HTERT RPE-1 (cell line): ENCODE results near the gene SYT7.

Source experiments
- in situ Hi-C: fragments of 300-500 bp; cut with MboI; formaldehyde crosslinking; loops from 4 replicates; pipeline ENCODE4 v1.14.3; 2020; ENCODE audit warnings: low sequenced_read_pairs

The SYT7 gene

DNA sequence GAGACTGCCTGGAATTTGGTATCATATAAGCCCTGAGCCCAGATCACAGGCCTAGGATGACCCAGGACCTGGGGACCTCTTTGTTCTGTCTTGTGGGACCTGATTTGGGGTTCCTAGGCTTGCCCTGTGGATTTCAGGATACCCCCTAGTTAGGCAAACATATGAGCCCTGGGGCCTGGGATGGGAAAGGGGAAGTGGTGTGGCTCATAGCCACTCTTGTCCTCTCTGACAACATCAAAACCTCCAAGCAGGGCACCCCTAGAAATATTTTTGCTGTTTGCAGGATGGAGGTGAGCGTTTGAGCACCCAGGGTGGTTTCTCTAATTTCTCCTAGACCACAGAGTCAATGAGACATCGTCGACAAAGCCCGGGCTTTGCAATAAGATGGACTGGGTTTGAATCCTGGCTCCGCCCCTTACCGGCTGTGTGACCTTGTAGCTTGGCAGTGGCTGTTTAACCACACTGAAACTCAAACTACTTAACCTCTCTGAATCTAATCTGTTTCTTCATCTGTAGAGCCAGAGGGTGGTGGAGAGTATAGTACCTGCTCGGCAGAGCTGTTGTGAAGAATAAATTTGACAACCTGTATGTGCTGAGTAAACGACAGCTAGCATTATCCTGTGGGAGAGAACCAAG is 77.6 kb downstream of the SYT7 start:
- in situ Hi-C loops = no loop called here

DNA sequence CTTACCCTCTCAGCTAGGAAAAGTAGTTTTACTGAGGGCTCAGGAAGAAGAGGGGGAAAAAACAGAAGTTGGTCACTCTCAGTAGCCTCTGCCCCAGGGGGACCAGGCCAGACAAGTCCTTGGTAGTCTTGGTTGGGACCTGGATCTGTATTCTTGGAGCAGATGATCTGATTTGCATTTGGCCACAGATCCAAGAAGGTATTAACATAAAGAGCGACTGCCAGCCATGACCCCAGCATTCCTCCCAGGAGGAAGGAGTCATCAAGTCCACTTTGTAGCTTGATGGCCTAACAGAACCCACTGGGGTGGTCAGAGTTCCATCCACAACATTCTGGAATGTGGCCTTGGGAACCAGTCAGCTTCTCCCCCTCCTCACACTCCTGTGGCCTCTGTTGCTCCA is 78.4 kb downstream of the SYT7 start:
- in situ Hi-C loops = no loop called here

DNA sequence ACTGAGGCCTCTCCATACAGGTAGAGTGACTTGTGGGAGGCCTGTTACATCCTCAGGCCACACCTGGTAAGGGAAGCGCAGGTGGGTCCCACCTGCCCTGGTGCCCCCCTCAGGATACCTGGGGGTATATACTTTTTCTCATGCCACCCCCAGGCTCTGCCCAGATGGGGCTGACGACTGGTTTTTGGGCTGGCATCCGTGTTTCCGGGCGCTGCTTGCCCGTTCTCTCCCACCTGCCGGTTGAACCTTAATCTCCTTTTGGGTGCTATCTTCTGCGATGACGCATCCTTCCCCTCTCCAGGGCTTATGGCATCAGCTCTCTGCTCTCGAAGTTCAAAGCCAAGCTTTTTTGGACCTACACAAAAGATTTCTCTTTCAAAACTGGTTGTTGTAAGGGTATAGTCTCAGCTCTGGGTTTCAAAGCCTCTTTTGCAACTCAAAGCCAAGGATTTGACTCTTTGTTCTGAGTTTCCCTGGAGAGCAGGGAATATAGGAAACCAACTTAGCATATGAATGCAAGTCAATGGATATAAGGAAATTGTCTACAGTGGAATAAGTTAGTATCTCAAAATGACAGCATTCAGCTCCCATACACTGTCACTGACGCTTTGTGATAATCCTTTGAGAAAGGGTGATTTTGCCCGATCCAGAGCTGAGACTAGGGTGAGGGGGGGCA is 80.9 kb downstream of the SYT7 start:
- in situ Hi-C loops = no loop called here

DNA sequence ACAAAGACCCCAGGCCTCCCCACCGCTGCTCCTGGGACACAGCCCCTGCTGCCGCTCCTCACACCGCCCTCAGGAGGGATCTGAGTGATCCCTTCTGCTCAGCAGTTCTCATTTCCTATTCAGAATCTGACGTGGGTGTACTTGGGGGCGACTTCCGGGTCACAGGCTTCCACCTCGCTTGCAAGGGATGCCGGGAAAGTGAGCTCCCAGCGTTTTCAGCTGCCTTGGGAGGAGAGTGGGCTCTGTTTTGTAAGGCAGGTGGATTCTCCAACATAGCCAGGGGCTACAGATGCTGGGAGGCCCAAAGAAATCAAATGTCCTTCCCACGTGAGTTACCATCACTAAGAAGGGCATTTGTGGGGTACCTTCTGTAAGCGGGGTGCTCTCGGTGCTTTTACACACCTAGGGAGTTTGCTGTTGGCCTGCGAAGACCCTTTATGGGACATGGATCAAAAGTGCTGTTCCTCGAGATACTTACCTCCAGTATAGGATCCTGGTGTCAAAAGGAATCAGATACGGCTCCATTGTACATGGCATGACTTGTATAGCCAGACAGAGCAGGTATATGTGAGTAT is 82.0 kb downstream of the SYT7 start:
- in situ Hi-C loops = no loop called here

DNA sequence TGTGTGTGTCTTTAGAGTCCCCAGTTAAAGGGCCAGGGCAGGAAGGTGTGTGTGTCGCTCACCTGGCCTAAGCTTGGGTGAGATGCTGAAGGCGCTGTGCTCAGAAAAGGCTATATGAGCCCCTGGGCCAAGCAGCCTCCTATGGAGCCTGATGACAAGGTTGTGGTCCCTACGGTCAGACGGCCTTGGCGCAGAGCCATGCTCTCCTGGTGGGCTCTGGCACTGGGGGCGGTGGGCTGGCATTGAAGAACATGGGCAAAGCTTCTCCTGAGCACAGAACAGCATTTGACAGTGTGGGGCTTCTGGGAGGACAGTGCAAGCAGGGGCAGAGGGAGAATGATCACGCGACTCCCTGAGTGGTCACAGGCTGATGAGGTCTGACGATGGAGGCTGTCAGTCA is 83.0 kb downstream of the SYT7 start:
- in situ Hi-C loops = no loop called here

DNA sequence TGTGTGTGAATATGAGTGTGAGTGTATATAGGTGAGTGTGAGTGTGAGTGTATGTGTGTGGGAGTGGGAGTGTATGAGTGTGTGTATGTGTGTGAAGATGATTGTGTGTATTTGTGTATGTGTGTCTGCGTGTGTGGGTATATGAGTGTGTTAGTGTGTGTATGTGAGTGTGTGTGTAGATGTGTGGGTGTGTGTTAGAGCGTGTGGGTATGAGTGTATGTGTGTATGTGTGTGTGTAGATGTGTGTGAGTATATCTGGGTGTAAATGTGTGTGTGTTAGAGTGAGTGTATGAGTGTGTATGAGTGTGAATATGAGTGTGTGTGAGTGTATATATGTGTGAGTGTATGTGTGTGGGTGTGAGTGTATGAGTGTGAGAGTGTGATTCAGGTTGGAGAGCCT is 83.4 kb downstream of the SYT7 start:
- in situ Hi-C loops = no loop called here

DNA sequence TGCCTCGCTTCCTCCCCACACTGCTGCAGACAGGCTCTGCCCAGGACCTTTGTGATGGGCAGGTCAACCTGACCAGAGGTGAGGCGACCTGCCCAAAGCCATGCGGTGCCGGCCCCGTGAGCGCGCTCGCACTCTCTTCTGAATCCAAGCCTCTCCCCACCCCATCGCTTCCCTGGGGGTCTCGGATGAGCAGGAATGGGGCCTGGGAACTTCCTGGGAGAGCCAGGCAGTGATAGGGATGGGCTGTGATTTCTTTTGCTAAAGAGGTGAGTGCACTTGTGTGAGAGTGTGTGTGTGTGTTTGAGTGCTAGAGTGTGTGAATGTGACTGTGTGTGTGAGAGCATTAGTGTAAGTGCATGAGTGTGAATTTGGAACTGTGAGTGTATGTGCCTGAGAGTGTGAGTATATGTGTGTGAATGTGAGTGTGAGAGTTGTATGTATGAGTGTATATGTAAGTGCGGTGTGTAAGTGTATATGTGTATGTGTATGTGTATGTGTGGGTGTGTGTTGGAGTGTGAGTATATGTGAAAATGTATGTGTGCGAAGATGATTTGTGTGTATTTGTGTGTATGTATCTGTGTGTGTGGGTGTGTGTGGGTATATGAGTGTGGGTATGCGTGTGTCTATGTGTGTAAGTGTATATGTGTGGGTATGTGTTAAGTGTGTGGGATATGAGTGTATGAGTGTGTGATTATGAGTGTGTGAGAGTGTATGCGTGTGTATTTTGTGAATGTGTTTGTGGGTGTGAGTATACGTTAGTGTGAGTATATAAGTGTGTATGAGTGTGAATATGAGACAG is 84.1 kb downstream of the SYT7 start:
- in situ Hi-C loops = no loop called here

DNA sequence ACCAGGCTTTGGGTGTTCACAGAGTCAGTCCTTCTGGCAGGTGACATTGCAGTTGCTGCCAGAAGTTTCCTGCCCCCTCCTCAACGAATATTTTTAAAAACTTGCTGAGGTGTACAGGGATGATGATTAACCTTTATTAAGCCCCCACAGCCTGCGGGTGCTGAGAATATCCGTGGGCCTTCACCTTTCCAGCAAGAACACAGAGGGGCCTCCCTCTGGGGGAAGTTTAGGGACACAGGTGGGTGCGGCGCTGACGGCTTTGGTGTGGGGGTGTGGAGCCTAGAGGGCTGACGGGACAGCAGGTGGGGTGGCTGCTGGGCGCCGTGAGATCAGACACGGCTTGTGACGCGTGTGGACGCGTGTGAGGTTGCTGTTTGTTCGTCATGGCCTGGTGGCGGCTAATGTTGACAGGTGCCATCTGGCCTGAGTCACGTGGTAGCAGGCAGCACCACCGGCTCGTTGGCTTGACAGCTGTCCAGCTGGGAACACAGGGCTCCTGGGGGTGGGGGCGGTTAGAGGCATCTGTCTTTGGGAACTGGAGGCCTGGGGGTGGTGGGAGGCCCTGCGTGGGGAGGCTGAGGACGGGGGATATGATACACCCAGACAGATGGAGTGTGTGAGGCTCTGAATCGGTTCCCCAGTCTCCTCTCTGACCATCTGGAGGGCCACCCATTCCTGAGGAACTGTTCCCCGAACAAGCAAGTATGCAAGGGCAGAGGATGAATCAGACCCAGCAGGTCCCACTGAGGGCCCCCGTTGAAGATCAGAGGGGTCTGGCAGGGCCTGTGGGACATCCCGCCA is 84.9 kb downstream of the SYT7 start:
- in situ Hi-C loops = no loop called here

DNA sequence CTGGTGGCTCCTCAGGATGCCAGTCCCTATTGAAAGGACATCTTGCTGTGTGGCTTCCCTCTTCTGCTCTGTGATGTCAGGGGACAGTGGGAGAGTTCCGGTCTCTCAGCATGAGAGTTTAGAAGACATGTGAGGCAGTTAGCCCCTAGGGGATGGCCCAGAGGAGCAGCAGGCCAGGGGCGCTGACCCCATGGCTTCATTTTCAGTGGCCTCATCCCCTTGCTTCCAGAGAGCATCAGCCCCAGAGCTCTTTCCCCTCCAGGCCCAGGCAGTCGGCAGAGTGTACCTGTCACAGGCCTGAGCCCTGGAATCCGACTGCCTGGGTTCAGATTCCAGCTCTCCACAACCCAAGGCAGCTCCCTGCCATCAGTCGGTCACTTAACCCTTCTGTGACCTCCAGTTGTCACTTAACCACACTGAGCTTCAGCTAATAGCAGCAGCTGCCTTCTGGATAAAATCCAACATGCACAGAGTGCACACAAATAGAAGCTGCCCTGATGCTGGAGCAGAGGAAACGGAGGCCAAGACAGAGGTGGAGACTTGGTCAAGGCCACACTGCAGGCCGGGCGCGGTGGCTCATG is 86.4 kb downstream of the SYT7 start:
- in situ Hi-C loops = no loop called here

DNA sequence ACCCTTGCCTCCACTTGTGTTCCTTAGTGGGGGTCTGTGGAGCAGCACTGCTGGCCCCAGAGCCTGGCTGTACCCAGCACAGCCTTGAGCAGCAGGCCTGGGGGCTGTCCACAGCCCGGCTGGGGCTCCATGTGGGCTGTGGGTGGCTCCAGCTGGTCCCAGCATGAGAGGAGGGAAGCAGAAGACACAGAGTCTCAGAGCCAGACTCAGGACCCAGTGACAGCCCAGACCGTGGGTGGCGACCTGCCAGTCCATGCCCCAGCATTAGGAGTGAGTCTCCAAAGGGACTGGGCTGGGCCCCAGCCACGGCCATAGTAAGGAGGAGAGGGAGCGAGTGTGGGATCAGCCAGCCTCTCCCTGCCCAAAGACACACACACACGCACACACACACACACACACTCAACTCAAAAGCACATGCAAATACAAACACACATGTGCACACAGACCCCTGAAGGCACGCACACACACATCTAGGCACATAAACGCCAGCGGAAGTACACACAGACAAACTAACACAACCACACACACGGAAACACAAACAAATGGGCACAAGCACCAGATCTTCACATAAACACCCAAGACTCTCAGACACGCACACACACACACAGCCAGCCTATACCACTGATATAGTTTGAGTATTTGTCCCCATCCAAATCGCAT is 89.0 kb downstream of the SYT7 start:
- in situ Hi-C loops = no loop called here

DNA sequence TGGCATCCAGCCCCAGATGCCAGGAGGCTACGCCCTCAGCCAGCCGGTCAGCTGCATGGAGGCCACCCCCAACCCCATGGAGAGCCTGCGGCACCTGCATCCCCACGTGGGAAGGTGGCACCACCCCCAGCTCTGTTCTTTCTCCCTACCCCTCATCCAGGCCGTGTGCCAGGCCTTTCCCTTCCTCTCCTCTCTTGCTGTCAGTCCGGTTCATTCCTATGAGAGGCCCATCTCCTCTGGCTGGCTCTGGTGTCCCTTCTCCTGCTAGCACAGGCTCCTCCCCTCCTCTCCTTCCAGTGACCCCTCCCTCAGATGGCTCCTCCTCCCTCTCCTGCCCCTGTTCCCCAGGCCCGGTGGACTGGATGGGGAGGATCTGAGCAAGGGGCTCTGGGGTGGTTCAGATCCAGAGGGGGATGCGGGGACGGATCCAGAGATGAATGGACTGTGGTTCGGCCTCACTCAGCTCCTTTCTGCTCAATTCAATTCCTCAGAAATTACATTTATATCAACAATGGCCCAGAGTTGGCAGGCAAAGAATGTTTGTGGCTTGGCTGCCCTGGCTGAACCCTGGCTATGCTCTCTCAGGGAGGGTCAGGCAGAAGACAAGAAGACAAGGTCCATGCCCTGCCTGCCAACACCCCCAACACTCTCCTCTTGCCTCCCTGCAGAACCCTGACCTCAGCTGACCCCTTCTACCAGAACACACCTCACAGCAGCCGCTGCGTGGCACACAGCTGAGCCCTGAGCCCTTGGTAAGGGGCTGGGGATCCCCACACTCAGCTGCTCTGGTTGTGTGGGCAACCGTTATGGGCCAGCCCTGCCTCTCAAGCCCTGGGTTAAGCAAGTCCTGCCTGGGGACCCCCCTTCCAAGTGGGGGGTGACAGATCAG is 90.8 kb downstream of the SYT7 start:
- in situ Hi-C loops = no loop called here

DNA sequence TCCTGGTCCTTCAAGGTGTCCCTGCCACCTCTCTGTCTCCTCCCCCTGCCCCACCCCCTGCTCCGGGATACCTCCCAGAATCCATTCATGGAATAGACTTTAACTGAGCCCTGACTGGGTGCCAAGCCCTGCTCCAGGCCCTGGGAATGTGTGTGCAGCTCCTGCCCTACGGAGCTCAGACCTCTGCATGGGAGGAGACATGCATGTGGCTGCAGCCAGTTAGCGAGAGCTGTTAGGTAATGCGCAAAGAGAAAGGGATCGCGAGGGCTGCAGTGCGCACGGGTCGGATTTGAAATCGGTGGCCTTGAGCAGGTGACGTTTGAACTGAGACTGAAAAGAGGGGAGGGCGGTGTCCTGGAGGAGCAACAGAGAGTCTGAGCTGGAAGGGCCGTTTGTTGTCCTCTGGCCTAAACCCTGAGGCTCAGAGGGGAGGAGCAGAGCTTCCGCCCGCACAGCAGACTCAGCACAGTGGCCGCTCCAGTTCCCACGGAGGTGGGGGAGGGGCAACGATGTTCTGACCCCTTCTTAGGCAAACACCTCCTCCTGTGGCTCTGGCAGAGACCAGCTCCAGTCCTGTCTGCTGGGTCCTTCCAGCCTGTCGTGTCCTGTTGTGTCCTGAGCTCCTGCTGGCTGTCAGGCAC is 92.1 kb downstream of the SYT7 start:
- in situ Hi-C loops = no loop called here

DNA sequence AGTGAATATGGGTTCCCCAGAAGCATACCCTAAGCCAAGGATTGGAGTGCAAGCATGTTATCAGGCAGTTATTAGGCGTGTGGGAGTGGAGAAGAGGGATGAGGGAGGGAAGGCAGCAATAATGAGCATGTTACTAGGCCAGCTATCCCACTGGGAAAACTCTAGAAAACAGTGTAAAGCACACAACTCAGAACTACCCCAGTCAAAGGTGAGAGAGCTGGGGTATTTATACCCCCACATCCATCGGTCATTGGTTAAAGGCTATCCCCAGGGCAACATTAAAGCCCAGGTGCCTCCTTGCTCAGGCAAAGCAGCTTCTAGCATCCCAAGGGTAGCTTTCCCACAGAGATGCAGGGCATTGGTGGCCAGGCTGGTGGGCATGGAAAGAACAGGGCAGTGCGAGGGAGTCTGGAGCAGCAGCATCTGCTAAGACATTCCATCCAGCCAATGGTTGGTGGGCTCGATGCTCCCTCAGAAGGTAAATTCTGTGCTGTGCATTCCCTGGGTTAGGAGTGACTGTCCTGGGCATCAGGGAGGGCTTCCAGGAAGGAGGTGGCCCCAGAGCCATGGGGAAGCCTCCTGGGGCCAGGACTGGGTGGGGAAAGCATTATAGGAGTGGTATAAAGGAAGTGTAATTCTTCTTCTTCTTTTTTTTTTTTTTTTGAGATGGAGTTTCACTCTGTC is 93.4 kb downstream of the SYT7 start:
- in situ Hi-C loops = no loop called here

DNA sequence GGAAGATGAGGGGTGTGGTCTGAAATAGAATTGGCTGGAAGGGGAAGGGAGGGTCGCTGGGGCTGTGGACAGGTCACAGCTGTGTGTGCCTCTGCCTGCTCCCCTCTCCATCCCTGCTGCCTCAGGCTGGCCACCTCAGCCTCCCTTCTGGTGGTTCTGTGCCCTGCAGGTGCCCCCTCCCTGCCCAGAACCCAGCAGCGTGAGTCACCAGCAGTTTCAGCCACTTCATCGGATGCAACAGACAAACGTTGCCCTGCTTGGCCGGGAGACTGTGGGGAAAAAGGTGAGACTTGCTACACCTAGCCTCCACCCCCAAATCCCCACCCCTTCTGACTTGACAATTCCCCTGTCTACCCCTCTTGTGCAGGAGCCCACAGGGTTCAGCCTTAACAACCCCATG is 94.1 kb downstream of the SYT7 start:
- in situ Hi-C loops = no loop called here

DNA sequence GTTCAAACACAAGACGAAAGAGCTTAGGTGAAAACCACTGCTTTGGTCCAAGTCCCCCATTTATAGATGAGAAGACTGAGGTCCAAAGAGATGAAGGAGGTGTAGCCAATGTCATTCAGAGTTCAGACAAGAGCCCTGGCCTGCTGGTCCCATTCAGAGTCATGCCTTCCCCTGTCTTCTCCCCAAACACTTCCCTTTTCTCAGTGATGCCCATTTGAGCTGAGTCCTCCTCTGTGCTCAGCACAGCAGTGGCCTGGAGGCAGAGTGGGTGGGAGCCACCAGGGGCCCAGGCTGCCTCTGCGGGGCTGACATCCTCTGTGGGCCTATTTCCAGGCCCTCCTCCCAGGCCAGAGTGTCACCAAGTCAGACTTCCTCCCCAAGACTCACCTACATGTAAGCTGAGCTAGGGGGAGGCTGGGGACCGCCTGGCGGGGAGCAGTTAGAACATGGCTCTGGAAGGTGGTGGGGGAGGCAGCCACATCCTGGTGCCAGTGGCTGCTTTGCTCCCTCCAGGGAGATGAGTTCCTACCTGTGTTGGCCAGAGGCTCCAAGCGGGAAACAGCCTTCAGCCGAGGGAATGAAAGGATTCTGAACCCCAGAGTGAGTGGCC is 94.8 kb downstream of the SYT7 start:
- in situ Hi-C loops = no loop called here

DNA sequence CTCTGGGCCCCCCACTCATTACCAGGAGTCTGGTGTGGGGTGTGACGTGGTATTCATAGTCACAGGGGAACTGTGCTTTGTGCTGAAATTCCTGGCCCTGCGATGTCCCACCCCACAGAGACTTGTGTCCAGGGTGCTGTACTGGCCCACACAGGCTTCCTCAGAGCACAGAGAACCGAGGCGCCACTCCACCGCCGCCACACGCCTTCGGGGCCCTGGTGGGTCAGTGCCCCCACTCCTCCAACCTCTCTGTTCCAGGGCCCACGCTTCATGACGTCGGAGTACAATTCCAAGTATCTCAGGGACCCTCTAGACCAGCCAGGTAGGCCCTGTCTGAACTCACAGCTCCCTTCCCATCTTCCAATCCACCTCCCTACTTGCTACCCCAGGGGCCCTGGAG is 95.8 kb downstream of the SYT7 start:
- in situ Hi-C loops = no loop called here

DNA sequence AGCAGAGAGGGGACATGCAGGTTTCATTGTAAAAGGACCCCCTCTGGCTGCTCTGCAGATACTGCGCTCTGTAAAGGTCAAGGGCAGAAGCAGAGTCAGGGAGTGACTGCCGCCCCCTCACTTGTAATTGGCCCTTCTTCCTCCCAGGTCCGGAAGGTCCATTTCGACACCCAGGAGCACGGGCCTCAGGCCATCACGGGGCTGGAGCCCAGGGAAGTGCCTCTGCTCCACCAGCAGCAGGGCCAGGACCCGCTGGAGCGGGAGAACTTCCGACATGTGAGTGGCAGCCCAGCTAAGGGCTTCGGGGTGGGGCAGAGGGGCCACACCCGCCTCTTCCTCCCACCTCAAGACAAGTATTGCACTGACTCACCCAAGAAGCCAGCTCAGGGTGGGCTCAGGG is 96.3 kb downstream of the SYT7 start:
- in situ Hi-C loops = no loop called here

DNA sequence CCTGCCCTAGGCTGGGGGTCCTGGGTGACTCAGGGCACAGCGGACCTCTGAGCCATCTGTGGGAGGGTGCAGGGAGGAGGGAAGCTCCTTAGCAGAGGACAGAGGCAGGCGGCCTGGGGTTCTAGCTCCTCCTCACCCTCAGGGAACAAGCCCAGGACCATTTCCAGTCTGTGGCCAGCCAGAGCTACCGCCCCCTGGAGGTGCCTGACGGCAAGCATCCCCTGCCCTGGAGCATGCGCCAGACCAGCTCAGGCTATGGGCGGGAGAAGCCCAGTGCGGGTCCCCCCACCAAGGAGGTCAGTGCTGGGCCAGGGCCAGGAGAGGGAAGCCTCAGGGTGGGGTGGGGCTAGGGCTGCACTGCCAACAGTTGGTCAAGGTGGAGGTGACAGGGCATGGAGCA is 98.4 kb downstream of the SYT7 start:
- in situ Hi-C loops = no loop called here
